GM19452 (cell line): ENCODE results near the gene PLA2G2F.

Experiments used
- ATAC-seq: cut with Tn5 transposase; IDR thresholded peaks from one replicate; pipeline ENCODE4 v1.9.1; 2021; ENCODE audit not compliant: unreplicated experiment

Gene PLA2G2F

DNA sequence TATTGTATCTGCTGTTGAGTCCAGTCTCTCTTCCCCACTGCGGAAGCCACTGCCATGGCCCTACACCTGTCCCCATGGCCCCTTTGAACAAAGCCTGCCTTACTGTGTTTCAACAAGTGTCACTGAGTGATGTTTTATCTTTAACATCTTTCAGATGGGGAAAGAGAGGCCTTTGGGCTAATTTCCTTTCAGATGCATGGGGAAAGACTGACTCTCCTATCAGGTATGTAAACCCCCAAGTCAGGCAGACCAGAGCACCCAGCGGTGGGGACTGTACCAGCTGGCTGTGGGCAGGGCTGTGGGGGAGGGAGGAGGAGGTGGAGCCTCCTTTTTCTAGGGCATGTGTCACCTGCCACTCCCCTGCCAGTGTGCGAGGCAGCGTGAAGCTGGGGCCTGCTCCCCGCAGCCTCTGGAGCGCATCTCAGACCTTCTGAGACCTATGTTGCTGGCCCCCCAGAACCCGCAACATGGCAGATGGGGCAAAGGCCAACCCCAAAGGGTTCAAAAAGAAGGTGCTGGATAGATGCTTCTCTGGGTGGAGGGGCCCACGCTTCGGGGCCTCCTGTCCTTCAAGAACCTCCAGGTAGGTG, at the start of gene PLA2G2F:
Gene PLA2G2F, plus strand, starts transcription at position 363 of the 590 bp plus-strand sequence. Its CDS starts 105 bp downstream, at position 468.
- no peak for ATAC-seq

- no peak for ATAC-seq
Measured at GRCh38 chr1:20089328-20090077, 49.6 kb upstream of the PLA2G2F start.

DNA sequence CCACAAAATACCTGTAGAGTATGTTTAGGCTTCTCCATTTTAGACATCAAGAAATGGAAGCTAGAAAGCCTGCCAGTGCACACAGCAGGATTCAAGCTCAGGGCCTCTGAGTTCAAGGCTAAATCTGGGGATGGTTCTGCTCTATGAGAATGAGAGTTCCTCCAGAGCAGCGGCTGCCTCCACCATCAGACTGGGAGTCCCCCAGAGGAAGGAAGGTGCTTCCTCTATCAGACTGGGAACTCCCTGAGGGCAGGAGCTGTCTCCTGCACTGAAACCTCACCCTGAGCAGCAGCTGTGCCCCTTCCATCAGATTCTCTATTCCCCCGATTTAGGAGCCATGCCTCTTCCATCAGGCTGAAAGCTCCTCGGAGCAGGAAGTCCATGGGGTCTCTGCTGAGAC, 49.0 kb upstream of the PLA2G2F start:
- no peak for ATAC-seq

DNA sequence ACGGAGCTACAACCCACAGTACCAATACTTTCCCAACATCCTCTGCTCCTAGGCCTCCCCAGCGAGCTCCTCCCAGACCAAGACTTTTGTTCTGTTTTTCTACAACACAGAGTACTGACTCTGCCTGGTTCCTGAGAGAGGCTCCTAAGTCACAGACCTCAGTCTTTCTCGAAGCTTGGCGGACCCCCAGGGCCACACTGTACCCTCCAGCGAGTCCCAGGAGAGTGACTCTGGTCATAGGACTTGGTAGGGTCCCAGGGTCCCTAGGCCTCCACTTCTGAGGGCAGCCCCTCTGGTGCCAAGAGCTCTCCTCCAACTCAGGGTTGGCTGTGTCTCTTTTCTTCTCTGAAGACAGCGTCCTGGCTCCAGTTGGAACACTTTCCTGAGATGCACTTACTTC, 48.5 kb upstream of the PLA2G2F start:
- no peak for ATAC-seq

DNA sequence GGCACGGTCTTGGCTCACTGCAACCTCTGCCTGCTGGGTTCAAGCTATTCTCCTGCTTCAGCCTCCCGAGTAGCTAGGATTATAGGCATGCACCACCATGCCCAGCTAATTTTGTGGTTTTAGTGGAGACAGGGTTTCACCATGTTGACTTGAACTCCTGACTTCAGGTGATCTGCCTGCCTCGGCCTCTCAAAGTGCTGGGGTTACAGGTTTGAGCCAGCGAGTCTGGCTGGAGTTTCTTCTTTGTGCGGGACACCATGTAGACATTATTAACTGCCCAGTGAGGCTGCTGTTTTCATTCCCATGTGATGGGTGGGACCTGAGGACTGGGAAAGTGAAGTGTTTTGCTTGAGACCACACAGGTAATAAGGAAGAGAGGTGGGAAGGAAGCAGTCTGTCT, 45.8 kb upstream of the PLA2G2F start:
- no peak for ATAC-seq

DNA sequence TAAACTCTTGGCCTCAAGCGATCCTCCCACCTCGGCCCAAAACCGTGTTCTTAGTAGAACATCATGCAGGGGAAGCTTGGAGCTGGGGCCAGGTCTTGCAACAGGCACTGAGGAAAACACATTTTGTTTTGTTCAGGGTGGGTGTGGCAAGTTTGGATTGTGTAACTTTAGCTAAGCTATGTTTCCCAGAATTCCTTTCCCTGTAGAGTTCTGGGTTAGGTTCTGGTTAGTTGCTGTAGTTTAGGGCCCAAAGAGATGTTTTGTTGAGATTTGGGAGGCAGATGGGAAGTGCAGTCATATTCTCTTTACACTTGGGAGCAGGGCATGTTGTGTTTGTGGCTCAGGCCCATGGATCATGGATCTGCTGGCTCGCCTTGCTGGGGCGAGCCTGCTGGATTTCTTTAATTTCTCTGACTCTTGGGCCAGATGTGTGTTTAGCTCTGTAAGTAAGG, 45.2 kb upstream of the PLA2G2F start:
- ATAC-seq: no peak

DNA sequence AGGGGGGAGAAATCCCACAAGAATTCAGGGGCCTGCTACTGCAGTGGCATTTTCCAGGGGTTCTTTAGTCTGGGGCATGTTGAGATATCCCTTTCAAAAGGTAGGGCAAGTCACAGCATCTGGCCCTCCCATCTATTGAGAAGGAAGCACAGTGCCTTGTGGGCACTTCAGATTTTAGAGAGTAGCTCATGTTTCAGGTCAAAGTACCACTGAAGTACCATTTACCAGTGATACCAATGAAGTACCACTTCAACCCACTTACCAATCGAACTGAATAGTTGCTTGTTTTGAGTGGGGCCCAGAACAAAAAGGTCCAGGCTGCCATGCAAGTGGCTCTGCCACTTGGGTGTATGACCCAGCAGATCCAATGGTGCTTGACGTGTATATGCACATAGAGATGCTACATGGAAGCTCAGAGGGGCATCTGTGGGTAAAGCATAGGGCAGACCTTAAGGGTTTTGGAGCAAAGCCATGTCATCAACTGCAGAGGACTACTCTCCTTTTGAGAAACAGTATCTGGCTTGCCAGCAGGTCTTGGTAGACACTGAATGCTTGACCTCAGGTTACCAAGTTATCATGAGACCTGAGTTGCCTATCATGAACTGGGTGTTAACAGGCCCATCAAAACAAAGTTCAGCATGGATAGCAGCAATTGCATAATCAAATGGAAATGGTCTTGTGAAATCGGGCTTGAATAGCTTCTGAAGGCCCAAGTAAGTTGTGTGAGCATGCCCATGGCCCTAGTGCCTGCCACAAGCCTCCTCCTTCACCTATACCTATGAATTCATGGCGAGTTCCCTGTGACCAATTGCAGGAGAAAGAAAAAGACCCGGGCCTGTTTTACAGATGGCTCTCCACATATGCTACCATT, 43.3 kb upstream of the PLA2G2F start:
- ATAC-seq: no peak

GRCh38 chr1:20096840-20097447, 42.2 kb upstream of the PLA2G2F start:
- no peak for ATAC-seq

GRCh38 chr1:20099533-20099932, 39.6 kb upstream of the PLA2G2F start:
- no peak for ATAC-seq

GRCh38 chr1:20100632-20101355, 38.3 kb upstream of the PLA2G2F start:
- ATAC-seq: no peak

- no peak for ATAC-seq
Measured at GRCh38 chr1:20102875-20103274, 36.2 kb upstream of the PLA2G2F start.

GRCh38 chr1:20105856-20106255, 33.3 kb upstream of the PLA2G2F start:
- no peak for ATAC-seq

- ATAC-seq: no peak
Measured at GRCh38 chr1:20107351-20107750, 31.8 kb upstream of the PLA2G2F start.

- no peak for ATAC-seq
Measured at GRCh38 chr1:20107796-20108195, 31.3 kb upstream of the PLA2G2F start.

GRCh38 chr1:20108366-20109123, 30.6 kb upstream of the PLA2G2F start:
- ATAC-seq: no peak

- ATAC-seq: no peak
Measured at GRCh38 chr1:20109223-20109856, 29.8 kb upstream of the PLA2G2F start.

GRCh38 chr1:20110679-20111078, 28.4 kb upstream of the PLA2G2F start:
- no peak for ATAC-seq

DNA sequence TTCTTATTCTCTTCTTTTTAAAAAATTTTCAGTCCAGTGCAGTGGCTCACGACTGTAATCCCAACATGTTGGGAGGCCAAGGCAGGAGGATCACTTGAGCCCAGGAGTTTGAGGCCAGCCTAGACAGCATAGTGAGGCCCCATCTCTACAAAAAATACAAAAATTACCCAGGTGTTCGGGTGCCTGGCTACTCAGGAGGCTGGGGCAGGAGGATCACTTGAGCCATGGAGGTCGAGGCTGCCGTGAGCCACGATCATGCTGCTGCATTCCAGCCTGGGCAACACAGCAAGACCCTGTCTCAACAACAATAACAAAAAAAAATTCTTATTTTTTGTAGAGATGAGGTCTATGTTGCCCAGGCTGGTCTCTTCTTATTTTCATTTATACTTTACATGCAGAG, 27.7 kb upstream of the PLA2G2F start:
- no peak for ATAC-seq

GRCh38 chr1:20112279-20113000, 26.7 kb upstream of the PLA2G2F start:
- no peak for ATAC-seq
